Activated naive CD4-positive, alpha-beta T cell treated with anti-CD3 and anti-CD28 coated beads, Interleukin-2, amount 50 U/mL, for 16 hours (primary cell): Measurements from ENCODE around the gene NTRK1.

Experiments
- DNase-seq: peaks from one replicate; pipeline ENCODE4 v3.0.0-alpha.2; 2020

NTRK1 gene

DNA sequence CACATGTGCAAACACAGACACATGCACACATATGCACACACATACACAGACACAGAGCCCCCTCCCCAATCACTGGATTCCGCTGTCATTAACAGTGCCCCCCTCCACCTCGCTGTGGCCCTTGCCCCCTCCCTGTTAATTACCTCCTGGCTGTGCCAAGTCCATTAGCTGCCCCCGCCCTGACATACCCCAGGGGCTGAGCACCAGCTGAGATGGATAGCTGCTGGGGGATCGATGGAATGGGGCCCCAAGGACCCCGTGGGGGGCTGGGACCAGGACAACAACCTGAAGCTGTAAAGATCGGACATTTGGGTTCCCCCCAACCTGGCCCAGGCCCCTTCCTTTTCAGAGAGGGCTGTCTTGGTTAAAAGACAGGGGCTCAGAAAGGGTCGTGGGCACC is 23.3 kb downstream of the NTRK1 start:
- no peak for DNase-seq

DNA sequence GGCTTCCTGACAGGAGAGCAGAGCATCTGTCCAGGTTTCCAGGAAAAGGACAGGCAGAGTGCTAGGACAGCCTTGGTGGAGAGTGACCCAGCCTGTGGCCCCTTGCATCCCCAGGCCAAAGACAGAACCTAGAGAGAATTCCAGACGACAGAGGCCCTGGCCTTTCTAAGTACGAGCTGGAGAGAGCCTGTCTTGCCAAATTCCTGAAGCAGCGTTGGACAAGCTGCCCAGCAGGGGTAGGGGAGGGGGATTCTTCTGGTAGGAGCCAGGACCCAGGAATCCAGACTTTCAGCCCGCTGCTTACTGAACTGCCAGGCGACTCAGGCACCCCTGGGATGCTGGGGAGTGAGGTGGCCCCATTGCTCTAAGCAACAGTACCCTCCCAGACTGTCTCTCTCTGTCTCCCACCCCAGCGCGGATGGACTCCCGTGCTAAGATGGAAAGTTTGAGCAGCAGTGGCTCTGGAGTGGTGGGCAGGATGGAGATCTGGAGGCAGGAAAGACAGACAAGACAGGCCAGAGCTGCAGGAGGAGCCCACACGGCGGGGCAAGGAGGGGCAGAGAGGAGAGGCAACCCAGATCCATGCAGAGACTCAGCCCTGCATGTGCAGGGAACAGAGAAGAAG is 24.0 kb downstream of the NTRK1 start:
- DNase-seq, result no peak

DNA sequence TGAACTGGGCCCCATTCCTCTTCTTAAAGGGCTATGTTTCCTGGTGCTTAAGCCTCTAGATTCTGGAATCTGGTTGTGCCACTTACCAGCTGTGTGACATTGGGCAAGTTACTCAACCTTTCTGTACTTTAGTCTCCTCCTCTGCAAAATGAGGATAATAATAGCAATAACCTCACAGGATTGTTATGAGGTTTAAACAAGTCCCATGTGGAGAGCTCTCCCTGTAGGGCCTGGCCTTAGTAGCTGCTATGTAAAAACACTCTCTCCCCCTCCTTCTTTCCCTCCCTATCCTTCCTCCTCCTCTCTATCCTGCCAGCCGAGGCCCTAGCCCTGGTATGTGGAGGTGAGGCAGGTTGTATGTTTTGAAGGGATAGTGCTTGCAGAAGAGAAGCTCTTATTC is 24.6 kb downstream of the NTRK1 start:
- DNase-seq, result no peak

DNA sequence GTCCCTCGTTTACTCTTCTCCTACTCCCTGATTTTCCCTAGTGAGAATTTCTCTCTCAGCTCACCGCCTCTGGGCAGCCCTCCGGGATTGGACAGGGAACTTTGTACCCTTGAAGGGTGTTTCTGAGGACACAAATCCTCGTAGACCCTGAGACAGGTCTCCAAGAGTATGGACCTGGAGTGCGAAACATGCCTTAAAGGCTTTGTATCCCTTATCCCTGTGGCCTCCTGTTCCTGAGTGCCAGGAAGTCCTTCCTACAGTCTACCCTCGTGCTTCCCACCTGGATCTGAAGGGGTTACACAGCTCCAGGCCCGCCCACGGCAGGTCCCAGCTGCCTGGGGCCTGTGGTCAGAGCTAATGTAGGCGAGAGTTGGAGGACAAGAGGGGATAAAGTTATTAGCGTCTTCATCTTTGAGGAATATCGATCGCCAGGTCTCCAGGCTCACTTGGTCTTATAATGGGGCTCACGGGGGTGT is 25.3 kb downstream of the NTRK1 start:
- no peak for DNase-seq

DNA sequence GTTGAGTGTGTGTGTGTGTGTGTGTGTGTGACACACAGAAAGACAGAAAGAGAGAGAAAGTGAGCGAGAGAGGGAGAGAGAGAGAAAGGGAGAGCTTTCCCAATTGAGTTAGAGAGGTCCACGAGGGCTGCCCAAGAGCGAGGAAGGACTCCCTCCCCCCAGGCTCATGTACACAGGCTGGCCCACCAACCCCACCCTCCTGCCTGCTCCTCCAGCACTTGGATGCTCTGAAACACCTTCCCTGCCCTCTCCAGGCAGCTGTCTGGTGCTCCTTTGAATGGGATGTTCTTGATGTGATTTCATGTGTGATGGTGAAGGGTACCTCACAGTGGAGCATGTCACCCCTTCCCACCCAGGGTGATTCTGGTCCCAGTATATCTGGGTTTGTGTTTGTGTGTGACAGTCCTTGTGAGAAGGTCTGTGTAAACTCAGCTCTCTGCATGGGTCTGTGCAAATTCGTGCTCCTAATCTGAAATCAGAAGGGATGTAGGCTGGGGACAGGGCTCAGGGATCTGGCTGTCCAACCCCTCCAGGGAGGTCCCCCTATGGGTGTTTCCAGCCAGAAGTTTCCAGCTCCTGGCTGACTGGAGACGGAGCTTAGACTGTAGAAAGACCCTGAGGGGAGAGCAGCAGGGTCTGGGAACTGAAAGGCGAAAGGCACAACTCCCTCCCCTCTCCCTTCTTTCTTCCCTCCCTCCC is 26.1 kb downstream of the NTRK1 start:
- DNase-seq, result no peak

DNA sequence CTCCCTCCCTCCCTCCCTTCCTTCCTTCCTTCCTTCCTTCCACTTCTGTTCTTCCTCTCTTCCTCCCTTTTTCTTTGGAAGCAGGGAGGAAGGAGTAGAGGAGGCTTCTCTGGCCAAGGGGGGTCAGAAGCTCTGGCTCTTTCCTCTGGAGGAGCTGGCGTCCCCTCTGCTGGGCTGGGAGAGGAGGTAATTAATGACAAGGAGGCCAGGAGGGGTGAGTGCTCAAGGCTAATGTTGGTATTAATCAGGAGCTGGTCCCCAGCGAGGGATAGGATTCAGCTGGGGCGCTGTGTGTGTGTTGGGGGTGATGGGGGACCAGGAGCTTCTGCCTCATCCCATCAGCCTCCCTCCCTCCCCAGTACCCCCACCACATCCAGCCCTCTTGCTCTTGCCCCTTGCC is 26.7 kb downstream of the NTRK1 start:
- no peak for DNase-seq

DNA sequence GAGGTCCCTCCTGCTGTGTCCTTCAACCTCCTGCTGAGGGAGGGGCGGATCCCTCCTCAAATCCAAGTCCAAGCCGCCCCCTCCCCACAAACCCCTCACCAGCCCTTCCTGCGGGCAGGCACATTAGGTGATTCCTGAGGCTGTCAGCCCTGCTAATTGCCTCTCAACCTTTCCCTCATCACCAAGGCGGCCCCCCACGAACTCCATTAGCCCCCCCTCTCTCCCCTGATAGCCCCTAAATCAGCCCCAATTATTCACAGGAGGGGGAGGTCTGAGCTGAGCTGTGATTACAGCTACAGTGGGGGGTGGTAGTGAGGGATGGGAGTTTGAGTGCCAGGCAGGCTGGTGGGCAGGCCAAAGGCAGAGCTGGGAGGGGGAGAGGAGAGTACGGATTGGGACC is 27.1 kb downstream of the NTRK1 start:
- DNase-seq, result no peak

DNA sequence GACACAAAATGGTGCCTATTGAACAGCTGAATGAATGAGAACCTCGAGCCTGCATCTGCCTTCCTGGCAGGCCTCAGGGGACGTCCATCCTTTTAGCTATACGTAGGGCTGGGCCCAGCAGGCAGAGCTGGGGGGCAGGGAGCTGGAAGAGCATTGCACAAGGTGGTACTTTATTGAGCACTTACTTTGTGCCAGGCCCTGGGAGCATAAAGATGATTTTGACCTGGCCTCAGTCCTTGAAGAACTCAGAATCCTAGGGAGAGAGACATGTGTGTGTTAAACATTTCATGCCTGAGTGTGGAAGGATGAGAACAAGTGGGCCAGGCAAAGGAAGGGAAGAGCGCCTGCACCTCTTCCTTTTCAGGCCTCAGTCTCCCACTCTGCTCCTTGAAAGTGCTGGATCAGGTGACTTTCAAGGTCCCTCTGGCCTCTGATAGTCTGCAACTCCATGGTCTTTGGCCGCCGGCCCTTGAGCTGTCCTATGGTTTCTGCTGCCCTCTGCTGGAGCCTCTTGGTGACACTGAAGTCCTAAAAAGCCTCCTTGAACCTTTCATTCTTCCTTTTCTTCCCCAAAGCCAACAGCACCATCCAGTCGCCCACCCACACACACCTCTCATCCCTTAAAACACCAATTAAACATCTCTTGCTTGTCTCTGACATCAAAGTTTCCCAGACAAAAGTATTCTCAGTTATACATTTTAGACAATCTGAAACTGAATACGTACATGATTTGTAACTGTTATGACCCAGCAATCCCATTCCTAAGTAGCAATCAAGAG is 29.3 kb downstream of the NTRK1 start:
- peak; percentile 44 for DNase-seq

DNA sequence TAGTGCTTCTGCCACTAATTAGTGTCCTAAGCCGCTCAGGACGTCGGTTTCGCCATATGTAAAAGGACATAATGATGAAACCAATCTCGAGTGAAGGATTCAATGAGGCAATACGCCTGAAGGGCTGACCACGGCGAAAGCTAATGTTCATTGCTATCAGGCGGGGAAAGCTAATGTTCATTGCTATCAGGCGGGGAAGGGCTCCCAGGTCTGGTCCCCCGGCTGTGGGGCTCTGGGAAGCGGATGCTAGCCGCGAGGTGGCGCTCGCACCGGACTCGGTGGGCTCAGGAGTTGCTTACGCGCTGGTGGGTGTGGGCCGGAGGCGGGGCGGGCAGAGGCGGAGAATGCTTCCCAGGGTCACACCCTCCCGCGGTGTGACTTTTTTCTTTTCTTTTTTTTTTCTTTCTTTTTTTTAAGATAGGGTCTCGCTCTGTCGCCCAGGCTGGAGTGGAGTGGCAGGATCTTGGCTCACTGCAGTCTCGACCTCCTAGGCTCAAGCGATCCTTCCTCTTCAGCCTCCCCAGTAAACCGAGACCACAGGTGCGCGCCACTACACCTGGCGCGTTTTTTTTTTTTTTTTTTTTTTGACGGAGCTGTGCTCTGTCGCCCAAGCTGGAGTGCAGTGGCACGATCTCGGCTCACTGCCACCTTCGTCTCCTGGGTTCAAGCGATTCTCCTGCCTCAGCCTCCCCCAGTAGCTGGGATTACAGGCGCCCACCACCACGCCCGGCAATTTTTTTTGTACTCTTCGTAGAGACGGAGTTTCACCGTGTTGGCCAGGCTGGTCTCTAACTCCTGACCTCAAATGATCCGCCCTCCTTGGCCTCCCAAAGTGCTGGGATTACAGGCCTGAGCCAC is 31.8 kb downstream of the NTRK1 start:
- peak; percentile 87 for DNase-seq

DNA sequence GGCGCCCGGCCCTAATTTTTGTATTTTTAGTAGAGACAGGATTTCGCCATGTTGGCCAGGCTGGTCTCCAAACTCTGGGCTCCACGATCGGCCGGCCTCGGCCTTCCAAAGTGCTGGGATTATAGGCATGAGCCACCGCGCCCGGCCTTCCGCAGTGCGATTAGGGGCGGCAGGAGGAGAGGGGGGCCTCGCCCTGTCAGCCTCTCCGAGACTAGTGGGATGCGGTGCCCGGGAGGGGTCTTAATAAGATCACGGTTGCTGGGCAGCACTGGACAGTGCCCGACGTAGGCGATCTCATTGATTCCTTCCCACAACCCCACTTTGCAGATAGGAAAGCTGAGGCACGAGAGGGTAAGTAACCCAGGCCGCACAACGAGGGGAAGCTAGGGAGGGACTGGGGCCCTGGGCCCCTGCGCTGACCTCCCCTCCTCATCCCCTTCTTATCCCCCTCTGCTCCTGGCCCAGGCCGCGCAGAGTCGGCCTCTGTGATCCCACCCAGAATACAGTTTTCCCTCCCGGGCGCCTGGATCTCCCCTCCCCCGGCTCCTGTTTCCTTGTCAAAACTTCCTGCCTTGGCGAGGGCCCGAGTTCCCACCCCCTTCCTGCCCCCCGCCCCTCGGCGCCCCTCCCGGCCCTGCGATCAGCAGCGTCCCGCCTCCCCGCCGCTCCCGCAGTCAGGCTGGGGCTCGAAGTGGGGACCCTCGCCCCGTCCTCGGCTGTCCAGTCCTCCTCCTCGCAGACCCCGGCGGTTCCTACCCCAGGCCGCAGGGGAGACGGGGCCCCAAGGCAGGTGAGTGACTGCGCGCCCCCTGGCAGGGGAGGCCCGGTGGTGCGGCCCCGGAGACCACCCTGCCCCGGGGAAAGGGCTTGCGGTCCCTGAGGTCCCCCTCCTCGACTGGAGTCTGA is 32.6 kb downstream of the NTRK1 start, which contains the start of gene PEAR1:
PEAR1 (plus strand) TSS at position 671 of the 906 bp plus-strand sequence. CDS start 10,209 bp downstream, outside the sequence.
- no peak for DNase-seq

DNA sequence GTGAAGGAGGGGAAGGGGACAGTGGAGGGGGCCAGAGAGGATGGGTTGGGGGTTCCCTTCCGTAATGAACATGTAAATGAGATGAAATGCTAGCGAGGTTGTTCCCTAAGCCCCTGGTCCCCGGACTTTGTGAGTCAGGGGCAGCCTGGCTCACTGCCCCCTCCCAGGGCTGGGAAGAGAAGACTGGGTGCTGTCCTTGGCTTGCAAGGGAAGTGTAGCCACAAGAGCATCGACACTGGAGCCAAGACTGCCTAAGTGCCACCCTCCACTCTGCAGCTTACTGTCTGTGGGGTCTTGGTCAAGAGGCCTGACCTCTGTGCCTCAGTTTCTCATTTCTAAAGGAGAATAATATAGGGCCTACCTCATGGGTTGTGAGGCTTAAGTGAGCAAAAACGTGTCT is 33.3 kb downstream of the NTRK1 start:
- DNase-seq, result no peak

DNA sequence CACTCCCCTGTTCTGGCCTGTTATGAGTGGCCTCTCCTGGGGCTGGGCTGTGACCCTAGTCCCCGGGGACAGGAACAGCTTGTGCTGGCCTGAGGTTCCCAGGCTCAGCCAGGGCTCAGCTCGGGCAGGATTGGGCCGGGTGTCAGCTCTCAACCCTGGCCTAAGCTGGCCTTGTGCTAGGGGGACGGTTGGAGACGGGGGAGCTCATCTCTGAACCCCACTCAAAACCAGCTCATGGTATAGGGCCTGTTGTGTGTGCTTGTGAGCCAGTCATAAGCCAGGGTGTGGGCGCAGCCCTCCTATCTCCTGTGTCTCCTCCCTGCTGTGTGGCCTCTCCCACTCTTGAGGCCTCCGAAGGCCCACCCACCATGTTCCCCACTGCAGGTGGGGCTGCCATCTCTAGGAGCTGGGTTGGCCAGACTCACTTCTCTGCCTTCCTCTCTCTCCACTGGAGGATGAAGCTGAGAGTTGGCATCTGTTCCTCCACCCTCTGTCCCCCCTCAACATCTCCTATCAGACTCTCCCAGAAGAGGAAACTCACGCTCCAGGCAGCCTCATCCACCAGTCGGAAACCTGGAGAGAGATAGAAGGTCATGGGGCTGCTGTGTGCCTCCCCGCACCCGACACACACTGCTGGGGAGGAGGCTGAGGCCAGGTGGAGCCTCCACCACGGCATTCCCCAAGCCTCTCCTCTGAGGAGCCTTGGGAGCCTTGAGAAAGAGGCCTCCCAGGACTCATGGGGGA is 34.2 kb downstream of the NTRK1 start:
- no peak for DNase-seq

DNA sequence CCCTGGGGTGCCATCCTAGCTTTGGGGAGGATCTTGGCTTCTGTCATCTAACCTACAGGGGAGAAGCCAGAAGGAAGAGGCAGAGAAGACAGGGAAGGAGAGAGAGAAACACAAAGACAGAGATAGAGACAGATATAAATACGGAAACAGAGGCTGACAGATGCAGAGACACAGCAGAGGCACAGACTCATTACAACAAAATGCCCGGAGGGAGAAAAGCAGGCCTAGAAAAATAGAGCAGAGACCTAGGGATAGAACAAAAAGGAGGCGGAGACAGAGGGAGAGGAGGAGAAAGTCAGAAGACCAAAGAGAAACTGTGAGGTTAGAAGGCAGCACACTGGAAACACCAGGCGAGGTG is 34.8 kb downstream of the NTRK1 start:
- DNase-seq, result no peak

DNA sequence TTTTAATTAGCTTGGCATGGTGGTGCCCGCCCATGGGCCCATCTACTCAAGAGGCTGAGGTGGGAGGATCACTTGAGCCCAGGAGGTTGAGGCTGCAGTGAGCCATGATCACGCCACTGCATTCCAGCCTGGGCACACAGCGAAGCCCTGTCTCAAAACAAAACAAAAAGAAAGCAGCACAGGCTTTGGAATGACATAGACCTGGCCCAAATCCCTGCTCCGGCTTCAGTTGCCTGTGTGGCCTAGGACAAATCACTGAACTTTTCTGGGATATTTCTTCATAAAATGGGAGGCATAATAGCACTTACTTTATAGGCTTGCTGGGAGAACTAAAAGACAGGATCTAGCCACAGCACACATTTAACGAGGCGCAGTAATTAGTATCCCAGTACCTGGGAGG is 35.3 kb downstream of the NTRK1 start:
- no peak for DNase-seq

DNA sequence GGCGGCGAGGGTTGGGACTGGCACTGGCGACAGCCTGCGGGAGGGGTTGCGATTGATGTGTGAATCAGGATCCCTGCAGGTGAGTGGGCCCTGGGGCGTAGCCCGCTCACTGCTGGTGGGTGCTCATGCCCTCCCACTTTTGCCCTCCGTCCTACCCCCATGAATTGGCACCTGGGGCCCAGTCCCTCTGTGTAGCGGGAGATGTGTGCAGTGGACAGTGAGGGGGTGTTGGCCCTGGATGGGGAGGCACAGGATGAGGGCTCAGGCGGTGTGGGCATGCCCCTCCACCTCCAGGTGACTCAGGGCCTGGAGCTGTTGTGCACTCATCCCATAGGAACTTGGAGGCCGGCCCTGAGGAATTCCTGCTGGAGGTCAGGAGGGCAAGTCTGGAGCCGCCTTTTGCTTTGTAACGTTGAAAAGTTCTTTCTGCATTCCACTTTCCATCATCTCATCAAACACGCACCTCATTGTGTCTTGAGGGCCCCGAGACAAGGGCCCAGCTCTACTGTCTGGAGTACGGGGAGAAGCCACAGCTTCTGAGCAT is 35.9 kb downstream of the NTRK1 start:
- no peak for DNase-seq

DNA sequence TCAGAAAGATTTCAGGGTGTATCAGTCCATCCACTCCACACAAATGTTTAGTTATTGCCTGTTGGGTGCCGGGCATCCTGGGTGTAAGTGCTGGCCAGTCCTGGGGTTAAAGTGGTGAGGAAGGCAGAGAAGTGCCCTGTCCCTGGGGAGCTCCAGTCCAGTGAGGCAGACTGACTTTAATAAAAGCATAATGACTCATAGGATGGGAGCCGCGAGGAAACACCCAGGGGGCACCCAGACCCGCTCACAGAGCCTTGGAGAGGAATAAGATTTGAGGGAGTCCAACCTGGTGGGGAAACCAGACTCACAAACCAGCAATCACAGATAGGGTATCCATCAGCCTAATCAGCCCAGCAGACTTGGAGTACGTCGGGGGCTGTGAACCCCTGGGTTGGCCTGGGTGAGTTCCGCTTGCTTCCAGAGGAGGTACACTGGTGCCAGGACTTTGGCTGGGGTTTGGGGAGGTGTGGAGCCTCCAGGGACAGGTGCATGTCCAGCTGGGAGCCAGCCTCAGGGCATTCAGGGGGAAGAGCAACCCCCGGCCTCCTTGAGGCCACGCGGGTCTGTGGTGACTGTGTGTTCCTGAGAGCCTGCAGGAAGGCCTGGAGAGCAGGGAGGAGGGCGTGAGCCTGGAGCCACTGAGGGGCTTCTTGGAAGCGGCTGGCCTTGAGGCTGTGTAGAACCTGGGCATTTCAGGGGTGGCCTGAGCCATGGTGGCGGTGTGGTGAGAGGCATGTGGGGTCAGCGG is 36.6 kb downstream of the NTRK1 start:
- DNase-seq, result no peak

DNA sequence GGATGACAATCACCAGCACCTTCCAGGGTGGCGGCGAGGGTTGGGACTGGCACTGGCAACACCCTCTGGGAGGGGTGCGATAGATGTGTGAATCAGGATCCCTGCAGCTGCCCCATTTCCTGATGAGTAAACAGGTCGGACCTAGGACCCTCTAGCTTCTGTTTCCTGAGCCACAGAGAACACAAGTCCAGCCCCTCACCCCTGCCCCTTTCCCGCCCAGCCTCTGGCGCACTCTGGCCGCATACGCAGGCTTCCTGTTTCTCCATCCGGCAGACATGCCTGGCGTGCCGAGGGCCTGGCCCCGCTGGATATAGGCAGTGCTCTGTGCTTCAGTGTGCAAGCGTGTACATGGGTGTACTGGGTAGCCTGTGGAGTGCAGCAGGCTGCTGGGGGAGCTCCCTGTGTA is 37.5 kb downstream of the NTRK1 start:
- DNase-seq, result no peak

DNA sequence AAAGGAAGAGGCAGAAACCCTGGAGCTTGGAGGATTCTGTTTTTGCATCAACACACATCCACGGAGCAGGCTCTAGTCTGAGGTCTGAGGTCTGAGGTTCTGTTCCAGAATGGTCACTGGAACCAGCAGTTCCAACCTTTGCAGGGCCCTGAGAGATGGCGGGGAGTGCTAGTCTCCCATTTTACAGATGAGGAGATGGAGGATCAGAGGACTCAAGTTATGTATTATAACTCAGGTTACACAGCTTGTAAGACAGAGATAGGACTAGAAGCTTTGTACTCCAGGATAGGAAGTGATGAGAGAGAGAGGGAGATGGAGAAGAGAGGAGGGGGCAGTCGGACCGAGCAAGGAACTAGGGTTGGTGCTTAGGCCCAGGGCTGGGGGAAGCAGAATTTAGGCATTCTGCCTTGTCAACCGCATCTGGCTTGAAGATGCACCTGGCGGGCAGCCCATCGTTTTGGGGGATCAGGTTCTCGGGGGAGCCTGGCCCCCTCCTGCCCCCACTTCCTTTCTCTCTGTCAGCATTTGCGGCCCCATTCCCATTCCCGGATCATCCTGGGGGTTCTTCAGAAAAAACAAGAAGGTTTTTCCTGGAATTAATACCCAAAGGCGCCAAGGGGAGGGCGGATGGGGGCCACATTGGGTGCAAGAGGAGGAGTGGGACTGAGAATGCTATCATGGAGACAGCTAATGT is 38.5 kb downstream of the NTRK1 start:
- DNase-seq, result no peak

DNA sequence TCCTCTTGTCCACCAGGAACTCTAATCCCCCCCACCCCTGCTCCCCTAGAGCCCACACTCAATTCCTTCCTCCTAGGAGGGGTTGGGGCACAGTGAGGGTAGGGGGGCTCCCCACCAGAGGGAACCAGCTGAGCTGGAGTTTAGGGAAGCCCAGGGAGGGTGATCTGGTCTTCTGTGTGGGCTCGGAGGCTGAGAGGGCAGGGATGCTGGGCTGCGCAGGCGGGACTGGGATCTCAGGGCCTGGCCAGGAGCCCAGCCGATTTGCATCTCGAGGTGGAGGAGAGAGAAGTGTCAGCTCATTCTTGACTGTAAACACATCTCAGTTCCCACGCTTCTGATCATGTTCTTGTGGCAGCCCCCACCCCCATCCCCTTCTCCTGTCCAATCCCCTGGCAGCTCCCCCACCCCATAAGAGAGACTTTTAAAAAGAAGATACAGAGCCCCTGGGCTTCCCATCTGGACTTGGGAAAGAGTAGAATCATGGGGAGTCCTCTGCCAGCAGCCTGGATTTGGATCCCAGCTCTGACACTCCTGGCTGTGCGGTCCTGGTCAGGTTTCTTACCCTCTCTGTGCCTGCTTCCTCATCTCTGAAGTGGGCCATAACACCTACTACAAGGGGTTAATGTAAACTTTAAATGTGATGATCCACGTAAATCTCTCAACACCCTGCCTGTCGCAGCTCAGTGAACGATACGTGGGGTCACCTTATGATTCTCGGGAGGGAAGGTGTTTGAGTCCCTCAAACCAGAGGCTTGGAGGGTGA is 39.5 kb downstream of the NTRK1 start:
- DNase-seq, result no peak
